ENCODE measurements around the gene DFFB. TPM values are rescaled to one million over a fixed set of nuclear protein-coding genes. Genes with fewer than 3 reads are reported as not detected.

The DFFB gene
- total RNA-seq, 4 donors from 2014 or later: 1.6 to 8.2 (median 3.2) TPM

GRCh38 chr1:3888301-3888700, 31.0 kb downstream of the DFFB start:
- H3K9me3 ChIP-seq: no peaks in the 10 kb centered on the region
- H3K4me3 ChIP-seq: no peak overlapping the region
- TF ChIP-seq POLR2A (IDR thresholded peaks at IDR 0.05) (no peak), CTCF (IDR thresholded peaks at IDR 0.05) (no peak)
- intact Hi-C loops (cut with DNase I): no loop called here
- H3K4me1 ChIP-seq: peaks cover 0 to 16% (median 0%) of the 10 kb centered on the region in 3 donors
- DNase-seq: no peak
- 79 to 99% methylated on average over 5 to 9 of the region's 15 CpGs for WGBS, 2 donors
- H3K27ac ChIP-seq: no peak overlapping the region
- H3K27me3 ChIP-seq: no peaks in the 10 kb centered on the region
- H3K36me3 ChIP-seq: peaks cover 17 to 84% (median 18%) of the 10 kb centered on the region in 3 donors

DNA sequence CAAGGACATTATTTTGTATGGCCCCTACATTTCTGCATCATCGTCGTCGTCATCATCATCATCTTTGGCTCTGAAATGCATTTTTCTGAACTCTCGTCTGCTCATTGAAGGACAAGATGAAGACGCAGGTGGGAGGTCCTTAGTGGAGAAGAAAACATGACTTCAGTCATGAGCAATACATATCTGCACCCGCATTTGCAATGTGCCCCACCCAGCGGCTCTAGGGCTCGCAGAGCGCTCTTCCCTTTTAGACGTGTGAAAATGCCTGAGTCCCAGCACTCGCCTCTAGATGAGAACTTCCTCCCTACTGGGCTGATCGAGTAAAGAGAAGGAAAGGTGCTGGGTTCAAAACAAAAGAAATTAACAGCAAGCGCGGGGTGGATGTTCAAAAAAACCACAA, 32.7 kb downstream of the DFFB start:
- peaks cover 0 to 17% (median 0%) of the 10 kb centered on the region in 3 donors for H3K4me1 ChIP-seq
- no peaks in the 10 kb centered on the region for H3K27me3 ChIP-seq
- no peaks in the 10 kb centered on the region for H3K9me3 ChIP-seq
- TF ChIP-seq CTCF (IDR thresholded peaks at IDR 0.05): no peak
- no peak for TF ChIP-seq POLR2A (IDR thresholded peaks at IDR 0.05)
- intact Hi-C loops (cut with DNase I): no loop called here
- DNase-seq: no peak
- peaks cover 16 to 72% (median 17%) of the 10 kb centered on the region in 3 donors for H3K36me3 ChIP-seq
- no peak overlapping the region for H3K27ac ChIP-seq
- 80 to 90% methylated on average over 14 of the region's 14 CpGs for WGBS, 2 donors
- H3K4me3 ChIP-seq: no peak overlapping the region

DNA sequence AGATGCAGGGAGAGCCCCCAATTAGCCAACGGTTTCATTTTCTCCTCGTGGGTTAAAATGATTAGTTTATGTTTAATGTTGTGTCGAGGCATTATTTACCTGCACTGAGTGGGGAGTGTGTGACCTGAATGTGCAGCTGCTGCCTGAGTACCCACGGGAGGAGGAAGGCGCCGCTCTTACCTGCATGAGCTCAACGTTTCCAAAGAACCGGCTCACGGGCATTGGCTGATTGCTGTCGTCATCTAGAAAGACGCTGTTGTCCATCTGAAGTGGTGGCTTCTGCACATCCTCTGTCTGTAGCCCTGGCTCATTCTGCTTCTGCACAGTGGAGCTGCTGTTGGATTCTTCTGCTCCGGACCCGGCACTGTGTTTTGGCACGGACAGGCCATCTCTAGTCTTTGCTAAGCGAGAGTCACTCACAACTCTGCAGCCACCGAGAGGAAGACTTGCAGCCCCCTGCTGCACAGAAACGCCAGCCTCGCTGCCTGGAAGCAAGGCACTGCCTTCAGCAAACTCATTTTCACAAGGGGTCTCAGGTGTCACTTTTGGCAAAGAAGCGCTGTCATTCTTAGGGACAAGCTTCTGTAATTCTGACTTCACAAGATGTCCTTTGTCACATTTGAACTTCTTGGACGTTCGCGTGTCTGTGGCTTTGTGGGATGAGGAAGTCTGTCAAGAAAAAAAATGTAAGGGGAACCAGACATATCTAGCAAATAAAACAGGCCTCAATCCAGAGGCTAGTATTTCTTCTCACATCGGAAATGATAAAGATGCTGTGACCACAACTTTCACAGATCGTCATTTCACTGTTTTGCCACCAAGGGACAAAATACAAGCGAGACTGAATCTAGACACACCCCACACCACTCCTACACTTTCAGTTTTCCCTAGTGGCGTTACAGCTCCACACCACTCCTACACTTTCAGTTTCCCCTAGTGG, 33.4 kb downstream of the DFFB start:
- TF ChIP-seq CTCF (IDR thresholded peaks at IDR 0.05) (no peak), POLR2A (IDR thresholded peaks at IDR 0.05) (no peak)
- peak overlapping the region in 2 of 4 donors; percentile 10 to 11 for H3K27ac ChIP-seq

DNA sequence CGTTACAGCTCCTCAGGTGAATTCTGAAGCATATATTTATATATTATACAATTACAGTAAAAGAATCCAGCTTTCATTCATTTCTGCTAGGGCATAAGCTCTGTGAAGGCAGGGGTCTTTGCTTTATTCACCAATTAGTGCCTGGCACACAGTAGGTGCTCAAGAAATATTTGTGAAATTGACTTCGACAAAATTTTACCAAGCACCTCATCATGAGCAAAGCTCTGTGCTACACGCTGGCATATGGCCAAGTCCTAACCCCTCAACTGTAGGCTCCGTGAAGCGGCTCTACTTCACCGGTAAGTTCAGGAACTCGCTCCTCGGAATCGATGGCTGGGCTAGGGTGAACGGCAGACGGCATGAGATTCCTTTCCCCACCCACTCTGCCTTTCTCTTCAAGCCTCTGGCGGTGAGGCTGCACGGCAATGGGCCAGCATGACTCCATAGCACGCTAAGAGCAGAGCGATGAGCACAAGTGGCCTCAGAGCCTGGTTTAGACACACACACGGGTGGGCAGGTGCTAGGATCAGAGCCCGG, 34.1 kb downstream of the DFFB start:
- no peaks in the 10 kb centered on the region for H3K9me3 ChIP-seq
- peak overlapping the region in 1 of 4 donors; percentile 10 for H3K27ac ChIP-seq
- TF ChIP-seq POLR2A (IDR thresholded peaks at IDR 0.05): no peak
- TF ChIP-seq CTCF (IDR thresholded peaks at IDR 0.05): no peak
- peaks cover 13 to 72% (median 21%) of the 10 kb centered on the region in 3 donors for H3K36me3 ChIP-seq
- peaks cover 0 to 31% (median 0%) of the 10 kb centered on the region in 3 donors for H3K4me1 ChIP-seq
- H3K4me3 ChIP-seq: no peak overlapping the region
- H3K27me3 ChIP-seq: no peaks in the 10 kb centered on the region
- DNase-seq: no peak
- intact Hi-C loops (cut with DNase I): no loop called here
- WGBS, 2 donors: 83 to 88% methylated on average over 11 of the region's 17 CpGs

More for the DNA sequence above, 33.4 kb downstream of the DFFB start:
- no peaks in the 10 kb centered on the region for H3K9me3 ChIP-seq
- no peaks in the 10 kb centered on the region for H3K27me3 ChIP-seq
- H3K4me3 ChIP-seq: no peak overlapping the region
- peaks cover 0 to 23% (median 0%) of the 10 kb centered on the region in 3 donors for H3K4me1 ChIP-seq
- WGBS, 2 donors: 61 to 76% methylated on average over 13 to 21 of the region's 26 CpGs
- intact Hi-C loops (cut with DNase I): no loop called here
- DNase-seq: no peak
- H3K36me3 ChIP-seq: peaks cover 17 to 72% (median 21%) of the 10 kb centered on the region in 3 donors

DNA sequence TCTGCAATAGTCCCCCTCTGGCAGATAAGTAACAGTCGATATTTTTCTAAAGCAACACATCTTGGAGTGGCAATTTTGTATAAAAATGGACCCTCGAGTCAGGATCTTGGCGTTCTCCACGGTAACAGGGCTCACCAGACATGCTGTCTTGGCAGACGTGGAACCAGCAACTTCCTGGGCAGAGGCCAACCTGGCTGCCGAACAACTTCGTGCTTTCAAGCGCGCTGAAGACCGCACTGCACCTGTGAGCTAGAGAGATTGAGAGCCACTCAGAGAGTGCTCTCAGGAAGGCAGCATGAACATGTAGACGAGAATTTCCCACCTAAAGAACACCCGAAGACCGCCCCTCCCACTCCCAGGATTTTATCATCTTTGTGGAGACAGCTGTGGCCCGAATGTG, 35.5 kb downstream of the DFFB start:
- intact Hi-C loops (cut with DNase I): no loop called here
- TF ChIP-seq CTCF (IDR thresholded peaks at IDR 0.05) (no peak), POLR2A (IDR thresholded peaks at IDR 0.05) (no peak)
- Histone ChIP-seq H3K27ac (no peak overlapping the region), H3K36me3 (peaks cover 6 to 60% (median 21%) of the 10 kb centered on the region in 3 donors), H3K9me3 (peaks cover 0 to 5% (median 0%) of the 10 kb centered on the region in 3 donors), H3K27me3 (no peaks in the 10 kb centered on the region), H3K4me1 (peaks cover 0 to 32% (median 0%) of the 10 kb centered on the region in 3 donors), H3K4me3 (no peak overlapping the region)
- no peak for DNase-seq
- 38 to 74% methylated on average over 12 to 13 of the region's 14 CpGs for WGBS, 2 donors

Measured in esophagus squamous epithelium (tissue), 5 donors.